GOT3 (cell line): Measurements from ENCODE around the gene CYFIP2.

Experiments used
- DNase-seq: peaks from one replicate; lab custom pipeline; 2025; ENCODE audit warnings: mixed read lengths; lab: John Stamatoyannopoulos, UW

Gene CYFIP2

GRCh38 chr5:157258450-157258849 lies 7.5 kb upstream of the CYFIP2 start:
- no peak for DNase-seq

GRCh38 chr5:157259699-157260098 lies 6.2 kb upstream of the CYFIP2 start:
- DNase-seq, result no peak

- no peak for DNase-seq
Observed at GRCh38 chr5:157263496-157264090, 2.3 kb upstream of the CYFIP2 start.

DNA sequence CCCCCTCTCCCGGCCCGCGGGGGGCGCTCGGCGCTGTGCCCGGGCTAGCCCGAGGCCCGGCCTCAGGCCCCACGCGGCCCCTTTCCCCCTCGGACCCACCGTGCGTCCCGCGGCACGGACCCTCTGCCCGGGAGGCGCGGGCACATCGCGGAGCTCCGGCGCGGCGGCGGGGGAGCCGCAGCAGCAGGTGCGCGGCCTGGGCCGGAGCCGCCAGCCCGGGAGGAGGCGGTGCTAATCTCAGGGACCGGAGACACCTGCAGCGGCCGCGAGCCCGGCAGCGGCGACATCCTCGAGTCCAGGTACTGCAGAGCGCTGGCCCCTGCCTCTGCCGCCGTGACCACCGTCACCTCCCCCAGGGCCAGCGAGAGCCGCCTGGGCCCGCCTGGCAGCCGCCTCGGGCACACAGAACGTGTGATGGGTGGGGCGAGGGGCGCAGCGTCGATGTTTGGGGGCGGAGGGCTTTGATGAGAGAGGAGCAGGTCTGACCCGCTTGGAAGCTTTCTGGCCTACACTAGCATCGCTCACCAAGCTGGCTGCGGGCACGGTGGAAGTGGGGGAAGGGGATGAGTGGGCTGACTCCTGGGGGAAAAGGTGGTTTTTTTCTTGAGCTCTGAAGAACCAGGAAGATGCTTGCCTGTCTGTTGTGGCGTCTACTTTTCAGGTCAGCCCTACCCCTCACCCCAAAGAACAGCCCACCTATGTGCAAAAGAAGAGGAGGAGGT lies 524 bp downstream of the CYFIP2 start:
- no peak for DNase-seq

DNA sequence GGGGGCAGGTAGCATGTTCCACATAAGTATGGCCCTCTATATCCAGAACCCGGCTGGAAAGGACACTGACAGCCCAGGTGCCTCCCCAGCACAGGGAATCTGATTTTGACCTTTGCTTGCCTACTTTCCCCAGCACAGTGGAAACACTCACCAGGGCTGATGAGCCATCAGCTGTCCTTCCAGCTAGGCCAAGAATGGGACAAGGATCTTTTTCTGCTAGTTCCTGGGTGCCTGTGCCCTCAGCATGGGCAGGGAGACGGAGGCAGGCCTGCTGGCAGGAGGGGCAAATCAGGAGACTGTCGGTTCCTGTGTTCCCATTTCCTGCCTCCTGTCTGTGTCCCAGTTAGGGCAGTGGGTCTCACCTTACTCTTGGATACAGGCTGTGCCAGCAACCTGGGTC lies 1.1 kb downstream of the CYFIP2 start:
- DNase-seq, result no peak

DNA sequence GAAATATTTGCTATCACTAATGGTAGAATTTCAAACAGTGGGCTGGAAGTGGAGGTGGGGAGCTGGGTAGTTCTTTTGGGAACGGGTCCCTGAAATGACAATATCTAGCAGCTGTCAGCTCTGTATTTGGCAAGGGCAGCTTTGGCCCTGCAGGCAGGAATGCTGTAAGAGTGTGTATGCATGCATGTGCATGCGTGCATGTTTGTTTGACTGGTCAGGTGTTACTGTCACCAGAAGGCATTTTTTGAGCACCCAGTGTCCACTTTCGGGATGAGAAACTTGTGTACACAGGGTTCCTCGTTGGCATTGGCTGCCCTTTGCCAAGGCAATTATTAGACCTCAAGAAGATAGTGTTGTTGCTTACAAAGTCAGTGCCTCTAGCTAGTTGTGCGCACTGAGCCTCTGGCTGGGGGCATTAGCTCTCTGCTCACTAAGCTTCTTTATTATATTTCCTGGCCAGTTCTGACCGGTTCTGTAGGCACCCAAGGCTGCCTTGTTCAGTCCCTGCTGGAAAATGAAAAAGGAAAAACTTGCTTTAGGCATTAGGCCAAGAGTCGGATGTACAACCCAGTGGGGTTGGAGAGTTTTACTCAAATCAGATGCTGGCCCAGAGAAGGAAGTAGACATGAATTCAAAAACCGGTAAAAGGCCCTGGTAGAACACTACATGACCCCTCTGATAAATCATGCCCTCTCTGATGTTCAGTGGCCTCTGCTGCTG lies 2.0 kb downstream of the CYFIP2 start:
- DNase-seq, result no peak

GRCh38 chr5:157269165-157269671 lies 3.3 kb downstream of the CYFIP2 start:
- DNase-seq, result no peak

DNA sequence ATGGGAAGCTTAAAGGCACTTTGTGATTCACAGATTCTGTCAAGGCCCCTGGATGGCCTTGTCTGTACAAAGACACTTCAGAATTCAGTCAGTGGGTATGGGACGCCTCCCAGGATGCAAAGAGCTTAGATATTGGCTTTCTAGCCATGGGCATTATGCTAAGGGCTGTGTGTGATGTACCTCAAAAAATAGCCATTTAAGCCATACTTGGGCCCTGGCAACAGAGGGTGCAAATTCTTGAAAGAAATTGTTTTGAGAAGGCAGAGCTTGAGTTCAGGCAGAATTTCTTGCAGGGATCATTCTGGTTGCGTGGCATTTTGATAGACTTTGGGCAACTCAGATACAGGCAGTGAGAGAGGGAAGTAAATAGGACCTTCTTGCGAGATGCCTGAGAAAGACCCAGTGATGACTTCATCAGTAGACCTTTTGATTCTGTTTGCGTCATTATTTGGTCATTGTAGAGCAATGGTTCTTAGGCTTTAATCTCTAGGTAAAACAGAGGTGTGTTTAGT lies 3.9 kb downstream of the CYFIP2 start:
- DNase-seq, result no peak

GRCh38 chr5:157270771-157271170 lies 4.8 kb downstream of the CYFIP2 start:
- DNase-seq, result no peak

DNA sequence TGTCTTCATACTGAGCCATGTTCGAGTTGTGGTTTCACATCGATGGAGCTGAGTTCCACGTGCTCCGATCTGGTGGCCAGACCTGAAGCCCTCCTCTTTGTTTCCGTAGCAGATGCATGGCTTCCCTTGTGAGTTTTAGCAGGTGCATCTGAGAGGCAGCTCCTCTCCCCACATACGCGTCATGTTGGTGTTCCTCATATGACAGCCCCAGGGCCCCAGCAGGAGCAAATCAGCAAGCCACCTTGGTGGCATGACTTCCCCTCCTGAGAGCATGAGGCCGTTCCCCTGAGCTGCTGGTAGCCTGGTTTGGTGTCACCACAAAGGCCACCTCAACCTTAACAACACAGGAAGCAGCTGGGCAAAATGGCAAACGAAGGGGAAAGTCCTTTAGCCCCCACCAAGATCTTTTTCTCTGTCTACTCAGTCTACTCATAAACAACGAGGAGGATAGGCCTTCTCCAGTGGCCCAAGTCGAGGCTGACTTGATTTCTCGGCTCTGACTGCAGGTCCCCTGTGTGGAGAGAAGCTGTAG lies 5.9 kb downstream of the CYFIP2 start:
- no peak for DNase-seq

- DNase-seq, result no peak
Observed at GRCh38 chr5:157273131-157273556, 7.2 kb downstream of the CYFIP2 start.

DNA sequence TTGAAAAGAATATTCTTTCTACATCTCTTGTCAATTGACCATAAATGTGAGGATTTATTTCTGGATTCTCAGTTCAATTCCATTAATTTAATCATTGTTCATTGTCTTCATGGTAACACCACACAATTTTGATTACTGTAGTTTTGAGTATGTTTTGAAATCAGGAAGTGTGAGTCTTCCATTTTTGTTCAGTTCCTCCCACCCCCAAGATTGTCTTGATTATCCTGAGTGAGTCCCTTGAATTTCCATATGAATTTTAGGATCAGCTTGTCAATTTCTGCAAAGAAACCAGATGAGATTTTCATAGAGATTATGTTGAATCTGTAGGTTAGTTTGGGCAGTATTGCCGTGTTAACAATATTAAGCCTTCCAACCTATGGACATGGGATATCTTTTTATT lies 9.5 kb downstream of the CYFIP2 start:
- no peak for DNase-seq

DNA sequence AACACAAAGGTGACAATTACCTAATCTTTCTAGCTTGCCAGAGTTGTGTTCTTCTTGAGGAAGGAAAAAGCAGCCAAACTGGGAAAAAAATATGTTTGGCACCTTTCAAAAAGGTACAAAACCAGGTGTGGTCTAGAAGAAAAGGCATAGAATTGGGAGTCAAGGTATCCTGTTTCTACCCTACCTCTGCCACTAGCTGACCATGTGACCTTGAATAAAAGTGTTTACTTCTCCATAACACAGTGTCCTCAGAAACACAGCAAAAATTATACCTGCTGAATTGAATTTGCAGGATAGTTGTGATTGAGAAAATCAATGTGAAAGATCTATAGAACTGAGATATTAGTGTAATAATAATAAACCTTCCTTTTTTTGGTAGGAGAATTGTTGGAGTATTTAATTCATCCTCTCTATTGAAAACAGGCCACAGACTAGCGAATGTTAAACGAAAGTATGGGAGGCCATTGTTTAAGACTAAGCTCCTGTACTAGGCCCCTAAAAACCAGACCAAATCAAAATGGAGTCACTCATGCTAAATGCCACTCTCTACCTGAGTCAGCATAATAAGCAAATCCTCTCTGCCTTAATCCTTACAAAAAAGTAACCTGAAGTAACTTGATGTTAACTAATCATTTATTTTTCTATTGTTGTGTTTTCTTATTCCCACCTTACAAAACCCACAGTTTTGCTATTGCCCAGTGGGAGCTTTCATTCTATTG lies 12.6 kb downstream of the CYFIP2 start:
- DNase-seq, result no peak

DNA sequence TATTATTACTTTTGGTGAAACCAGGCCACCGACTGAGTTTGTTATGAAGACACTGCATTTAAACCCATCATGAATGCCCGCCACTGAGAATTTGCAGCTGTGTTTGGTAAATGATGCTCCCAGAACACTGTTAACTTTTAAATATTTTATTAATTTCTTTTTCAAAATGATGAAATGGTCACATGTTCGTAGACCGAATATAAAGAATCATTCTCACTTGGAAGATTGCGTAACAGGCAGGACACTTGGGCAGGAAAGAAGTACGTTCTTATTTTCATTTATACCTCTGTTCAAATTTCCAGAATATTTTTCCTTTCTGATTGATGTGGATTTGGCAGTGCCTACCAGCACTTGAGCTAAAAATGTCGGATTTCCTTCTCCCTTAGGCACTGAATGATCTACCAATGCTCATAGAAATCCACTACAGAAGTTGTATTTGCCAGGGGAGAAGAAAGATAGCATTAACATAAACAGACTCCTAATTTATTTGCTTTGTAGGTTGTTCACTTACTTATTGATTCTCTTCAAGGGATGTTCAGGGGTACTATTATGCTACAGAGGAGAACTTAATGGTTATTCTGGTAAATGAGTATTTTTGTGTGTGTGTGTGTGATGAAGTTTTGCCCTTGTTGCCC lies 13.8 kb downstream of the CYFIP2 start:
- no peak for DNase-seq

DNA sequence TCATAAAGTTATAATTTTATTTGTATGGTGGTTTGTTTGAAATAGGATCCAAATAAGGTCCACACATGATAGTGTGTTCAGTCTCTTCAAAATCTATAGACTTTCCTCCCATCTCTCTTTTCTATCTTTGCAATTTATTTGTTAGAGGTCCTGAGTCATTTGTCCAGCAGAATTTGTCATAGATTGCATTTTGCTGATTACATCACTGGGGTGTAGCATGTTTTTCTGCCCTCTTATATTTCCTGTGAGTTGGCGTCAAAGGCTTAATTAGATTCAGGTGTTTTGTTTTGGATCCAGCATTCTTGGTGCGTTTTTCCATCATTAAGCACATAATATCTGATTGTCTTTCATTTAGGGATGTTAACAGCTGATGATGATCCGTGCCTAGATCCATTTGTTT lies 15.0 kb downstream of the CYFIP2 start:
- no peak for DNase-seq

DNA sequence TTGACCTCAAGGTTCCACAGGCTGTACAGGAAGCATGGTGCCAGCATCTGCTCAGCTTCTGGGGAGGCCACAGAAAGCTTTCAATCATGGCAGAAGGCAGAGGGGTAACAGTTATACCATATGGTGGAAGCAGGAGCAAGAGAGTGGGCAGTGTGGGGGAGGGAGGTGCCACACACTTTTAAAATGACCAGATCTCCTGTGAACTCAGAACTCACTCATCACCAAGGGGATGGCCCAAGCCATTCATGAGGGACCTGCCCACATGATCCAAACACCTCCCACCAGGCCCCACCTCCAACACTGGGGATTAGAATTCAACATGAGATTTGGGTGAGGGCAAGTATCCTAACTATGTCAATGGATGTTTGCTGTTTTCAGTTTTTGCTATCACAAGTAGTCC lies 16.2 kb downstream of the CYFIP2 start:
- DNase-seq, result no peak

GRCh38 chr5:157283434-157283833 lies 17.5 kb downstream of the CYFIP2 start:
- DNase-seq, result no peak

GRCh38 chr5:157284458-157285212 lies 18.7 kb downstream of the CYFIP2 start:
- no peak for DNase-seq

DNA sequence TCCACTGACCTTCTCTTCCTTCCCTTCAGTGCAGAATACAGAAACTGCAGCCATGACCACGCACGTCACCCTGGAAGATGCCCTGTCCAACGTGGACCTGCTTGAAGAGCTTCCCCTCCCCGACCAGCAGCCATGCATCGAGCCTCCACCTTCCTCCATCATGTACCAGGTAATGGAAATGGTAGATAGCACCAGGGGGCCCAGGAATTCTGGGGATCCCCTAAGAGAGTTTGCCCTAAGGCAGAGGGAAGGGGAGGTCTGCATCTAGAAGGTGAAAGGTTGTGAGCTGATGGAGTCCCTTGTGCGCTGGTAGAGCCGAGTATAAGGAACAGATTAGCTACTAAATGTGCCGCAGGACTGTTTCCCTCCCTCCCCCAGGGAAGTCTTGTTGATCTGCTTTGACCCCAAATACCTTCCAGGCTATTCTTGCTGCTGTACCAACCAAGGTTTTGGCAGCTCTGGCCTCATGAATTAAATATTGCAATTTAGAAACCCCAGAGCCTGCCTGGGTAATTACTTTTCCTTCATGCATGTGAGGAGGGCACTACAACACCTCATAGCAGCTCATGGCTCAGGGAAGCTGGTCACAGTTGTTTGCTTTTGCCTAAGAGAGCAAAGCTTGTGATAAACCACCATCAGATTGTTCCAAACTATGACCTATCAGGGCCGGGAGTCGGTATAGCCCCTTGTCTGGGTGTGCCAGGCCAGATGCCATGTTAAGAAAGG lies 19.6 kb downstream of the CYFIP2 start:
- no peak for DNase-seq

GRCh38 chr5:157286761-157287211 lies 20.9 kb downstream of the CYFIP2 start:
- DNase-seq, result no peak
